Upper lobe of left lung (tissue), 4 donors: Measurements from ENCODE around the gene LGALS7B.

Experiments
- POLR2A ChIP-seq, 4 donors: fragments of 450-650 bp; IDR thresholded peaks; one replicate each; pipeline ENCODE4 v1.5.1; 2016 to 2017; ENCODE audit warnings: antibody characterized with exemption in 4 of 4, mild to moderate bottlenecking in 2 of 4
- TF ChIP-seq, protein P1 (sequence below), 6 experiments: fragments of 450-650 bp in 4 of 6; fragments of 200-600 bp in 2 of 6; sonication (generic) in 2 of 6; IDR thresholded peaks; one replicate each; pipeline ENCODE4 v1.5.1; 2016 to 2019; ENCODE audit warnings: antibody characterized with exemption in 6 of 6

- TF ChIP-seq POLR2A (IDR thresholded peaks at IDR 0.05), result no peak
- TF ChIP-seq, protein P1, sequence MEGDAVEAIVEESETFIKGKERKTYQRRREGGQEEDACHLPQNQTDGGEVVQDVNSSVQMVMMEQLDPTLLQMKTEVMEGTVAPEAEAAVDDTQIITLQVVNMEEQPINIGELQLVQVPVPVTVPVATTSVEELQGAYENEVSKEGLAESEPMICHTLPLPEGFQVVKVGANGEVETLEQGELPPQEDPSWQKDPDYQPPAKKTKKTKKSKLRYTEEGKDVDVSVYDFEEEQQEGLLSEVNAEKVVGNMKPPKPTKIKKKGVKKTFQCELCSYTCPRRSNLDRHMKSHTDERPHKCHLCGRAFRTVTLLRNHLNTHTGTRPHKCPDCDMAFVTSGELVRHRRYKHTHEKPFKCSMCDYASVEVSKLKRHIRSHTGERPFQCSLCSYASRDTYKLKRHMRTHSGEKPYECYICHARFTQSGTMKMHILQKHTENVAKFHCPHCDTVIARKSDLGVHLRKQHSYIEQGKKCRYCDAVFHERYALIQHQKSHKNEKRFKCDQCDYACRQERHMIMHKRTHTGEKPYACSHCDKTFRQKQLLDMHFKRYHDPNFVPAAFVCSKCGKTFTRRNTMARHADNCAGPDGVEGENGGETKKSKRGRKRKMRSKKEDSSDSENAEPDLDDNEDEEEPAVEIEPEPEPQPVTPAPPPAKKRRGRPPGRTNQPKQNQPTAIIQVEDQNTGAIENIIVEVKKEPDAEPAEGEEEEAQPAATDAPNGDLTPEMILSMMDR (IDR thresholded peaks at IDR 0.05), result no peak
Observed at GRCh38 chr19:38836159-38836982, 47.4 kb downstream of the LGALS7B start.
